ENCODE measurements around the gene ZGPAT. TPM values are rescaled to one million over a fixed set of nuclear protein-coding genes. Genes with fewer than 3 reads are reported as not detected.

Gene ZGPAT
- total RNA-seq, result 19.9 and 24.1 TPM in 2 replicates

GRCh38 chr20:63707558-63708300 lies at the start of gene ZGPAT, which contains the start of gene ARFRP1:
Gene ZGPAT, plus strand, starts transcription at chr20:63708039. Its CDS starts 542 bp downstream, at chr20:63708581.
Gene ARFRP1, minus strand, starts transcription at chr20:63707976. Its CDS starts 885 bp downstream, at chr20:63707091.

GRCh38 chr20:63696628-63697356 lies 11.0 kb upstream of the ZGPAT start, which contains the start of gene TNFRSF6B:
Gene TNFRSF6B, plus strand, starts transcription at chr20:63696652. Its CDS starts 116 bp downstream, at chr20:63696768.

GRCh38 chr20:63735859-63736718 lies 28.2 kb downstream of the ZGPAT start, which contains the start of gene LIME1:
Gene LIME1, plus strand, starts transcription at chr20:63736664. Its CDS starts 886 bp downstream, at chr20:63737550.

GRCh38 chr20:63739130-63740069 lies 31.6 kb downstream of the ZGPAT start, which contains the start of gene SLC2A4RG:
Gene SLC2A4RG, plus strand, starts transcription at chr20:63739776. Its CDS starts 137 bp downstream, at chr20:63739913.

Other genes with a start within 250 kb of the ZGPAT start
- under 0.01 TPM in 1 of 2 replicates, not detected in the other for gene KCNQ2, start 235.4 kb upstream of the ZGPAT start, total RNA-seq
- 0.87 and 8.6 TPM in 2 replicates for gene EEF1A2, start 209.0 kb upstream of the ZGPAT start, total RNA-seq
- gene PPDPF, start 187.3 kb upstream of the ZGPAT start, total RNA-seq, result 56.0 and 105 TPM in 2 replicates
- 0.17 TPM in 1 of 2 replicates, not detected in the other for gene PTK6, start 170.7 kb upstream of the ZGPAT start, total RNA-seq
- not detected in 2 replicates for gene SRMS, start 160.3 kb upstream of the ZGPAT start, total RNA-seq
- gene FNDC11, start 153.9 kb upstream of the ZGPAT start, total RNA-seq, result 1.8 and 2.3 TPM in 2 replicates
- gene HELZ2, start 133.8 kb upstream of the ZGPAT start, total RNA-seq, result 49.3 and 67.3 TPM in 2 replicates
- 10.6 and 14.4 TPM in 2 replicates for gene GMEB2, start 80.9 kb upstream of the ZGPAT start, total RNA-seq
- gene STMN3, start 54.6 kb upstream of the ZGPAT start, total RNA-seq, result 27.2 and 36.7 TPM in 2 replicates
- 12.2 and 14.7 TPM in 2 replicates for gene RTEL1, start 49.7 kb upstream of the ZGPAT start, total RNA-seq
- gene TNFRSF6B, start 11.4 kb upstream of the ZGPAT start, total RNA-seq, result 24.3 and 66.5 TPM in 2 replicates
- gene ARFRP1, start 63 bp upstream of the ZGPAT start, total RNA-seq, result 39.0 and 42.9 TPM in 2 replicates
- 6.1 and 9.3 TPM in 2 replicates for gene LIME1, start 28.6 kb downstream of the ZGPAT start, total RNA-seq
- gene SLC2A4RG, start 31.7 kb downstream of the ZGPAT start, total RNA-seq, result 39.1 and 85.3 TPM in 2 replicates
- gene ZBTB46, start 123.2 kb downstream of the ZGPAT start, total RNA-seq, result 9.9 and 17.5 TPM in 2 replicates
- not detected in 2 replicates for gene ABHD16B, start 153.5 kb downstream of the ZGPAT start, total RNA-seq
- gene TPD52L2, start 157.2 kb downstream of the ZGPAT start, total RNA-seq, result 194 and 202 TPM in 2 replicates
- 54.8 and 77.4 TPM in 2 replicates for gene DNAJC5, start 187.1 kb downstream of the ZGPAT start, total RNA-seq
- gene UCKL1, start 248.4 kb downstream of the ZGPAT start, total RNA-seq, result 21.4 and 22.7 TPM in 2 replicates